Effector memory CD4-positive, alpha-beta T cell (primary cell): ENCODE data around the gene FXYD4.

Source experiments
- DNase-seq, 3 donors: peaks; one replicate each; pipeline ENCODE4 v3.0.0-alpha.2; 2020
- H3K27ac ChIP-seq: 2 replicates; pipeline ENCODE4 v1.7.0; 2013; ENCODE audit warnings: mild to moderate bottlenecking, low read length, moderate library complexity; ENCODE audit not compliant: insufficient read depth, poor library complexity, severe bottlenecking
- H3K27me3 ChIP-seq: replicated peaks from 2 replicates; pipeline ENCODE4 v1.7.0; 2013; ENCODE audit warnings: mild to moderate bottlenecking, low read length; ENCODE audit not compliant: insufficient read depth, control insufficient read depth, poor library complexity, severe bottlenecking
- H3K36me3 ChIP-seq: 2 replicates; pipeline ENCODE4 v1.7.0; 2013; ENCODE audit warnings: mild to moderate bottlenecking, low read length, moderate library complexity; ENCODE audit not compliant: control insufficient read depth, insufficient read depth
- H3K4me1 ChIP-seq: 2 replicates; pipeline ENCODE4 v1.7.0; 2013; ENCODE audit warnings: low read length, mild to moderate bottlenecking; ENCODE audit not compliant: control insufficient read depth, insufficient read depth, poor library complexity, severe bottlenecking
- H3K4me3 ChIP-seq: 2 replicates; pipeline ENCODE4 v1.7.0; 2013; ENCODE audit warnings: low read length, low read depth, mild to moderate bottlenecking; ENCODE audit not compliant: insufficient read depth, poor library complexity, severe bottlenecking
- H3K9me3 ChIP-seq: 2 replicates; pipeline ENCODE4 v1.7.0; 2013; ENCODE audit warnings: mild to moderate bottlenecking, low read length, moderate library complexity; ENCODE audit not compliant: control insufficient read depth

Gene FXYD4

DNA sequence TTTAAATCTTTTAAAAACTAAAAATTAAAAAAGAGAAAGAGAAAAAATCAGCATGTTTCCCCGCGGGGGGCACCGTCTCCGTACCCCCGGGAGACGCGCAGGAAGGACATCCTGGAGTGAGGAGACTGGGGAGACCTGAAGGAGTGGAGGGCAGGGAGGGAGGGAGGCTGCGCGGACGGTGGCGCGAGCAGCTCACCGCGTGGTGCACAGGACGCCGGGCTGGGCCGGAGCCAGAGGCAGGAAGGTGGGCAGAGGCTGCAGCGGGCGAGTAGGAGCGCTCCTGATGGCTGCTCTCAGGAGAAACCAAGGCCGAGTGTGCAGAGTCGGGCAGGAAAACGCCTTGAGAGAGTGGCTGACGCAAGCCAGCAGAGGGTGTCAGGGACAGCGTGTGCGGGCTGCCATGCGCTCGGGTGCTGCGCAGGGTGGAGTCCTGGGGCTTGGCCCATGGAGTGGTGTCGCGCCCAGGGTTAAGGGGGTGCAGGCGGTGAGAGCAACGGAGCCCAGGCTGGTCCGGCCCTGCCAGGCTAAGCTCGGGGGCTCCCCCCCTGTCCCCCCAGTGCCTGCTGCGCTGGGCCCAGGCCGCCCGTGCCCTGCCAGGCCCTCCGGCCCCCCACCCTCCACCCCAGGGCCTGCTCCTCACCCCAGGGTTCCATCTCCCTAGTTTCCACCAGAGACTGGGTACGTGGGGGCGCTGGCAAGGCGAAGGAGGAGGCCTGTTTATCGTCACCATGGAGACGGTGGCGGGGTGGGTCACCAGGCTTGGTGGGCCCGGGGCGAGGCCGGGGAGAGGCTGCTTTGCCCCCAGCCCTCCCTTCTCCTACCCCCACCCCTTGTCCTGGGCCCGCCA lies 28.9 kb upstream of the FXYD4 start:
- H3K4me3 ChIP-seq = no peak overlapping the region
- DNase-seq = no peak
- no peaks in the 10 kb centered on the region for H3K27me3 ChIP-seq
- no peaks in the 10 kb centered on the region for H3K9me3 ChIP-seq
- no peaks in the 10 kb centered on the region for H3K36me3 ChIP-seq
- H3K4me1 ChIP-seq = no peaks in the 10 kb centered on the region
- H3K27ac ChIP-seq = no peak overlapping the region

GRCh38 chr10:43343126-43343525 lies 28.3 kb upstream of the FXYD4 start:
- peaks cover 4% of the 10 kb centered on the region for H3K4me1 ChIP-seq
- H3K36me3 ChIP-seq = no peaks in the 10 kb centered on the region
- no peaks in the 10 kb centered on the region for H3K9me3 ChIP-seq
- no peak overlapping the region for H3K4me3 ChIP-seq
- no peak overlapping the region for H3K27ac ChIP-seq
- no peak for DNase-seq
- no peaks in the 10 kb centered on the region for H3K27me3 ChIP-seq

DNA sequence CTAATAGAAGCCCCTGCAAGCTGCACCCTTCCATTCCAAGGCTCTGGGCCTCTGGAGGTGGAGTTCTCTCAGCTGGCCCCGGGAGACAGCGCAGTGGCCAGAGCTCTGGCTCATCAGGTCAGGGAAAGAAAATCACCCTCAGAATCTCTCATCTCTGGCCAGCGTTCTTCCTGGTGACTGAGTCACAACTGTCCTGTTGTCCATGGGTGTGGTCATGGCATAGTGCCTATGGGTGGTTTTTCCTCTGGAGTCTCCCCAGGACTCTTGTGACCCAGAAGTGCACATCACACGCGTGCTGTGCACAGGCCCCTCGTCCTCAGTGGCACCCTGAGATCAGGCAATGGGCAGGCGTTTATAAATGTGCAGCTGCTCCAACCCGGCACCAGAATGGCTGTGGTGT lies 27.4 kb upstream of the FXYD4 start:
- no peaks in the 10 kb centered on the region for H3K36me3 ChIP-seq
- H3K4me1 ChIP-seq = peaks cover 10% of the 10 kb centered on the region
- no peaks in the 10 kb centered on the region for H3K9me3 ChIP-seq
- DNase-seq = no peak
- no peaks in the 10 kb centered on the region for H3K27me3 ChIP-seq
- H3K4me3 ChIP-seq = no peak overlapping the region
- H3K27ac ChIP-seq = no peak overlapping the region

DNA sequence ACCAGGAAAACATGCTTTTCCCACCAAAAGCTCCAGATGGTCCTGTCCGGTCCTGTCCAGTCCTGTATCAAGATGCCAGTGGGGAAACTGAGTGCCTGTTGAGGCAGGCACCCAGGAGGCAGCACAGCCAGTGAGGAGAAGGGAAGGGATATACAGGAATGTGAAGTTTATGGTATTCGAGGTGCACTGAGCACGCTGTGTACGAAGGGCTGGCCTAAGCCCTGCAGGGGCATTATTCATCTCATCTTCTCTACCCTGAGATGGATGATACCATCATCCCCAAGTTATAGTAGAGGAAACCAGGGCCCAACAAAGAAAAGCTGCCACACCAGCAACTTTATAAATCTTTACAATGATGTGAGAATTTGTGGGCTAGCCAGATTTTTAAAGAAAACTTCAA lies 23.4 kb upstream of the FXYD4 start:
- H3K27ac ChIP-seq = no peak overlapping the region
- H3K4me3 ChIP-seq = no peak overlapping the region
- no peak for DNase-seq

DNA sequence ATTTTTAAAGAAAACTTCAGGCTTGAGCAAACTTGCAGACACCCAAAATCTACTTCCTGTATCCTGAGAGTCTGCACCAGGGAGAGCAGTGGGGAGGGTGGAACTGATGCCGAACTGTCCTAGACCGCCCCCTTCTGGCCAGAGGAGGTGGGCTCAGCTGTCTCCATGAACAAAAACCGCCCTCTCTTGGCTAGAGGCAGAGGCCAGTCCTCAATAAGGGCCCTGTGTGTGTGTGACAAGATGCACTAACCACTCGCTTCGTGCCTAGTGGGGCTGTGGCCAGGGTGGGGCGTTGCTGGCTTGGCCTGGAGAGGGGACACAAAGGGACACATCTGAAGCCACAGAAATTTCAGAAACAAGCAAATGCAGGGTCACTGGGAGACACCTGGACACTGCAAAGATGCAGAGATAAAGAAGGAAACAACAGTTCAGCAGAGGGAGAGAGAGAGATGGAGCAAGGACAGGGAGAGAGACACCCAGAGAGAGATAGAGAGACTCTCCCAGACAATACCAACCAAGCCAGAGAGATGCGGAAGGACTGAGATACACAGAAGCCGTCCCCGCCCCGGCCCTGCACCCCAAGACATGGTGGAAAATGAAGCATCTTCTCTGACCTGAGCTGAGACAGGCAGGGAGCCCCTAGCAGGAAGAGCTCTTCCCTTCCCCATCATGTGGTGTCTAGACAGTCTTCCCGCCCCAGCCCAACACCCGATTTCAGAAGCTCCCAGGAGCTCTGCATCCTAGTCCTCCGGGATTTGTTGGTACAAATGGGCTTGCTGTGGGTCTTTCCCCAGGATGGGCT lies 22.7 kb upstream of the FXYD4 start:
- H3K4me1 ChIP-seq = peaks cover 10% of the 10 kb centered on the region
- H3K36me3 ChIP-seq = no peaks in the 10 kb centered on the region
- H3K9me3 ChIP-seq = no peaks in the 10 kb centered on the region
- H3K4me3 ChIP-seq = no peak overlapping the region
- no peaks in the 10 kb centered on the region for H3K27me3 ChIP-seq
- peak; percentile 72 to 78 (median 74) for DNase-seq
- no peak overlapping the region for H3K27ac ChIP-seq

More for the DNA sequence above, 23.4 kb upstream of the FXYD4 start:
- no peaks in the 10 kb centered on the region for H3K9me3 ChIP-seq
- H3K4me1 ChIP-seq = peaks cover 10% of the 10 kb centered on the region
- H3K27me3 ChIP-seq = no peaks in the 10 kb centered on the region
- H3K36me3 ChIP-seq = no peaks in the 10 kb centered on the region

- H3K27me3 ChIP-seq = no peaks in the 10 kb centered on the region
- no peak for DNase-seq
- no peak overlapping the region for H3K27ac ChIP-seq
- H3K36me3 ChIP-seq = no peaks in the 10 kb centered on the region
- H3K4me3 ChIP-seq = no peak overlapping the region
- no peaks in the 10 kb centered on the region for H3K9me3 ChIP-seq
- peaks cover 10% of the 10 kb centered on the region for H3K4me1 ChIP-seq
These were observed 21.3 kb upstream of the FXYD4 start for GRCh38 chr10:43350156-43350555.

- peaks cover 10% of the 10 kb centered on the region for H3K4me1 ChIP-seq
- no peaks in the 10 kb centered on the region for H3K9me3 ChIP-seq
- H3K36me3 ChIP-seq = no peaks in the 10 kb centered on the region
- H3K4me3 ChIP-seq = no peak overlapping the region
- no peak for DNase-seq
- no peak overlapping the region for H3K27ac ChIP-seq
- H3K27me3 ChIP-seq = no peaks in the 10 kb centered on the region
These were observed 20.8 kb upstream of the FXYD4 start for GRCh38 chr10:43350686-43351085.

DNA sequence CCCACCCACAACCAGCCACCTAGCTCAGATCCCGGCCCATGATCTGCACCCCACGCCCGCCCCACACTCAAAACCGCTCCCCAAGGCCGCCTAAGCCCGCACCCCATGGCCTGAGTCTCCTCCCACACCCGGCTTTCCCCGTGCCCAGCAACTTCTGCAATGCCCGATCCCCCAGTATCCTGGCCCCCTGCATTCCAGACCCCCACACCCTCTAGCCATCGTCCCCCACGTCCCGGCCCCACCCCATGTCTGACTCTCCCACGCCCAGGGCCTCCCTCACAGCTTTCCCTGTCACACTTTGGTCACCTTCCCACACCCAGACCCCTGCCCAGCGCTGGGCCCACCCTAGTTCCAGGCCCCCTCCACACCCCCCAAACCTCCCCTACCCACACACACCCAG lies 20.1 kb upstream of the FXYD4 start:
- Histone ChIP-seq H3K4me1 (peaks cover 15% of the 10 kb centered on the region), H3K27ac (no peak overlapping the region), H3K4me3 (no peak overlapping the region), H3K36me3 (no peaks in the 10 kb centered on the region), H3K27me3 (no peaks in the 10 kb centered on the region), H3K9me3 (no peaks in the 10 kb centered on the region)
- no peak for DNase-seq

DNA sequence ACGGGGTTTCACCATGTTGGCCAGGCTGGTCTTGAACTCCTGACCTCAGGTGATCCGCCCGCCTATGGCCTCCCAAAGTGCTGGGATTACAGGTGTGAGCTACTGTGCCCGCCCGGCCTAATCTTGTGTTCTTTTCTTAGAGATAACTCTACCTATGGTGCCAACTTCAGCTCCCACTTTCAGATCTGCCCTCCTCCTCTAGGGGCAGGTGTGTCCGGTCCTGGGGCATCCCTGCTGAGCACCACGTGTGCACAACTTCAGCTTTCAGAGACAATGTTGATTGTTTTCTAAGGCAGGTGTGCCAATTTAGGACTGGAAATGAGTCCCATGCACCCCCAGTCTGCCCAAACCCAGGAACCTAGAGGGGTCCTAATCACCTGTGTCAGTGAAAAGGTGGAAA lies 18.5 kb upstream of the FXYD4 start:
- no peak for DNase-seq
- no peak overlapping the region for H3K27ac ChIP-seq
- H3K4me1 ChIP-seq = peaks cover 12% of the 10 kb centered on the region
- no peaks in the 10 kb centered on the region for H3K27me3 ChIP-seq
- H3K9me3 ChIP-seq = no peaks in the 10 kb centered on the region
- H3K4me3 ChIP-seq = no peak overlapping the region
- H3K36me3 ChIP-seq = no peaks in the 10 kb centered on the region
